ENCODE measurements around the gene EMC8. TPM values are rescaled to one million over a fixed set of nuclear protein-coding genes. Genes with fewer than 3 reads are reported as not detected.

The EMC8 gene
- total RNA-seq, 1 experiment from 2014 or later: 73.0 TPM

- no peak for TF ChIP-seq YY1 (IDR thresholded peaks at IDR 0.05; ENCODE audit: extremely low read depth, insufficient replicate concordance, low read depth, low read length)
Measured at GRCh38 chr16:85798283-85798776, 1.0 kb downstream of the EMC8 start (continued).

GRCh38 chr16:85796599-85796998, 2.7 kb downstream of the EMC8 start:
- Histone ChIP-seq H3K9ac (ENCODE audit: low read length) (no peak overlapping the region), H3K79me2 (ENCODE audit: insufficient read depth, low read length) (peaks cover 100% of the 10 kb centered on the region), H3K9me2 (ENCODE audit: insufficient read depth) (no peaks in the 10 kb centered on the region), H2AFZ (ENCODE audit: low read depth, low read length, poor library complexity, severe bottlenecking) (no peak overlapping the region), H3K9me3 (ENCODE audit: control insufficient read depth in 1 of 2, insufficient read depth in 1 of 2, low read depth in 1 of 2, low read length in 2 of 2) (no peaks in the 10 kb centered on the region), H4K20me1 (ENCODE audit: insufficient read depth) (peaks cover 4% of the 10 kb centered on the region; the same call in 1 of the 2 replicates), H3K4me1 (ENCODE audit: control insufficient read depth in 1 of 2, insufficient read depth in 2 of 2, low read length in 2 of 2) (peaks cover 11 to 22% of the 10 kb centered on the region in 2 experiments; a peak in 3 of 4 replicates), H3K4me3 (replicated peaks in 1 of 2; ENCODE audit: low read depth in 1 of 2, low read length in 2 of 2) (no peak overlapping the region), H3K4me2 (ENCODE audit: low read length) (no peak overlapping the region), H3K27me3 (ENCODE audit: insufficient read depth, low read length) (no peaks in the 10 kb centered on the region), H3K36me3 (ENCODE audit: control insufficient read depth in 1 of 2, insufficient read depth in 2 of 2, low read length in 2 of 2) (peaks cover 29 to 58% of the 10 kb centered on the region in 2 experiments), H3K27ac (ENCODE audit: low read depth, low read length) (no peak overlapping the region)
- POLR2A ChIA-PET: no interaction called here
- intact Hi-C loops (cut with micrococcal nuclease): no loop called here
- RAD21 ChIA-PET (ENCODE audit: low non-redundant PET in 1 of 2, low total read pairs in 2 of 2, uncharacterized antibody in 2 of 2, unreplicated experiment in 2 of 2): no interaction called here
- ATAC-seq: no peak
- no TSS peak for BruUV-seq (replicated peaks)
- CTCF ChIA-PET: no interaction called here
- no peak for TF ChIP-seq REST (IDR thresholded peaks at IDR 0.05; ENCODE audit: low read depth)
- no peak for TF ChIP-seq YY1 (IDR thresholded peaks at IDR 0.05; ENCODE audit: extremely low read depth, insufficient replicate concordance, low read depth, low read length)
- TF ChIP-seq ZBTB33 (IDR thresholded peaks at IDR 0.05; ENCODE audit: extremely low read depth, insufficient replicate concordance, low read length): no peak
- no peak for TF ChIP-seq EZH2 (IDR thresholded peaks at IDR 0.05)
- no peak for TF ChIP-seq CTCF (IDR thresholded peaks at IDR 0.05 in 2 of 3, conservative IDR thresholded peaks at IDR 0.05 in 1 of 3; ENCODE audit: borderline replicate concordance in 1 of 3, insufficient read depth in 1 of 3, low read depth in 2 of 3, low read length in 2 of 3)
- no peak for TF ChIP-seq SP1 (IDR thresholded peaks at IDR 0.05; ENCODE audit: low read depth)
- no peak for TF ChIP-seq FOSL1 (IDR thresholded peaks at IDR 0.05; ENCODE audit: low read depth)
- TF ChIP-seq ATF3 (IDR thresholded peaks at IDR 0.05): no peak
- no peak for TF ChIP-seq EZH2phosphoT487 (IDR thresholded peaks at IDR 0.05; ENCODE audit: borderline replicate concordance)
- no peak for TF ChIP-seq POLR2AphosphoS5 (IDR thresholded peaks at IDR 0.05; ENCODE audit: low read depth, low read length)
- no peak for TF ChIP-seq MAX (IDR thresholded peaks at IDR 0.05)
- TF ChIP-seq POLR2A (IDR thresholded peaks at IDR 0.05; ENCODE audit: borderline replicate concordance, extremely low read depth, insufficient read depth, insufficient read length): no peak
- TF ChIP-seq SIN3A (IDR thresholded peaks at IDR 0.05; ENCODE audit: low read depth): no peak
- no peak for TF ChIP-seq RAD21 (IDR thresholded peaks at IDR 0.05; ENCODE audit: low read depth)
- no peak for TF ChIP-seq EGR1 (IDR thresholded peaks at IDR 0.05; ENCODE audit: low read depth)
- no peak for TF ChIP-seq JUND (IDR thresholded peaks at IDR 0.05)
- TF ChIP-seq CBX3 (IDR thresholded peaks at IDR 0.05; ENCODE audit: low read depth): no peak
- no peak for DNase-seq (ENCODE audit: low read depth, low spot score)
